Activated CD4-positive, alpha-beta T cell treated with anti-CD3 and anti-CD28 coated beads, Interleukin-2, amount 50 U/mL, for 48 hours (primary cell): ENCODE data around the gene ZNF501.

ENCODE experiments used
- DNase-seq, 2 experiments: peaks; one replicate each; pipeline ENCODE4 v3.0.0-alpha.2; 2020

Gene ZNF501

DNA sequence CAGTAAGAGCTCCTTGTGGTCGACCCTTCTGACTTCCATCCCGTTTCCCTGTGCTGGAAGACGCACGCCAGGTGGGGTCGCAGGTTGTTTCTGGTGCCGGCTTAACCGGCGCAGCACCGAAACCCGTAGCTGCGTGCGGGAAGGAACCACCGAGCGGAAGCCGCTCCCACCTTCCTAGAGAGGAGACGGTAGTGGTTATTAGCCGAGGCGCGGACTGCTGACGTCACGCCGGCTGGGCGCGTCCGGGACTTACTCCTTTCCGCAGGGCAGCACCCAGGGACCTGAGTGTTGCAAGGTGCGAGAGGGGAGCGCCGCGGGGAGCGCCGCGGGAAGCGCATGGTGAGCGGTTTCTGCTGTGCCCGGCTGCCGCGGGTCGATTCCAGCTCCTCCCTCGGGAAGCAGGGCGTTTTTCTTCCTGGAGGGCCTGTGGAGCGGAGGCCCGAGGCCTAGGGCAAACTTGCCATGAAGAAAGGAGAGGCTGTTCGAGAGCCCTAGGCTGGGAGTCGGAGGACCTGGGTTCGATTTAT, at the start of gene ZNF501:
TSS of gene ZNF501 (plus strand) at position 252 of the 527 bp plus-strand sequence. CDS start 4,787 bp downstream, outside the sequence.
- peak; percentile 84 to 88 for DNase-seq

DNA sequence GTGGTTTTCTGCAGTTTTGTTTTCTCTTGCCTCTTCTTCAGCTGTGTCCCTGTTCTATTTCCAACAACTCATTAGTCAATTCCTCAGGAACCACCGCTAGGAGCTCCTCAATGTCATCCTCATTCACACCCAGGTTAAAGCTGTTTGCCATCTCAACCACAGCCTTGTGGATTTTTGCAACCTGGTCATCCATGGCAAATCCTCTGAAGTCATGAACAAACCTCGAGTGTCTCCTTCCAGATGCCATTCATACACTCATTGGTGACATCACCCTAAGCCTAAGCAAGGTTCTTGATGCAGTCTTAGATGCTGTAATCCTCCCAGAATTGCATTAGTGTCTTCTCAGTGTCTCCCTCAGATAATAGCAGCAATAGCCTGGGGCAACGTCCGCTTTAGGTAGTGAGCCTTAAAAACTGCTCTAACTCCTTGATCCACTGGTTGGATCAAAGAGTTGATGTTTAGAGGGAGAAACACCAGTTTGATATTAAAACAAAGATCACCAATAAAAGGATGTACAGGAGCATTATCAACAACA, 48.4 kb upstream of the ZNF501 start:
- DNase-seq, result no peak

DNA sequence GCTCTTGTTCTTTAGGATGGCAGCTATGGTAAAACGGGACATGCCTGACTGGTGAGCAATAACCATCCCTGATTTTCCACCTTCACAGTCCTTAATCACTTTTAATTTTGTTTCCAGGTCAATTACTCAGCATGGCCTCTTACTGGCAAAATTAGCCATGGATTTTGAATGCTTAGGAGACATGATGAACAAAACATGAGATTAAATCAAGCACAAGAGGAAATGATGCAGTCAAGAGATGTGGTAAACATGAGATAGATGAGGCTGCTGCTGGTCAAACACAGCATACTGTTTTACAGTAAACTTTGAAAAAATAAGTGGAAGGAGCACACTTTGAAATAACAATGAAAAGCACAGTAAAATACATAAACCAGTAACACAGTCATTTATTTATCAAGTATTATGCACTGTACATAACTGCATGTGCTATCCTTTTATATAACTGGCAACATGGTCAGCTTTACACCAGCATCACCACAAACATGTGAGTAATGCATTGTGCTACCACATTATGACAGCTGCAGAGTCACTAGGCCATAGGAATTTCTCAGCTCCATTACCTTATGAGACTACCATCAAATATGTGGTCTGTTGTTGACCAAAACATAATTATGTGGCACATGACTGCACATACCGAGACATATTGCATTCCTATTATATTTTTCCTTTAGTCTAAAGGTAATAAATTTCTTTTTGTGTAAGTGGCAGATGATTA, 47.1 kb upstream of the ZNF501 start:
- DNase-seq, result no peak

- DNase-seq, result peak; percentile 31 to 48
These were observed 44.2 kb upstream of the ZNF501 start for GRCh38 chr3:44685128-44685800.

DNA sequence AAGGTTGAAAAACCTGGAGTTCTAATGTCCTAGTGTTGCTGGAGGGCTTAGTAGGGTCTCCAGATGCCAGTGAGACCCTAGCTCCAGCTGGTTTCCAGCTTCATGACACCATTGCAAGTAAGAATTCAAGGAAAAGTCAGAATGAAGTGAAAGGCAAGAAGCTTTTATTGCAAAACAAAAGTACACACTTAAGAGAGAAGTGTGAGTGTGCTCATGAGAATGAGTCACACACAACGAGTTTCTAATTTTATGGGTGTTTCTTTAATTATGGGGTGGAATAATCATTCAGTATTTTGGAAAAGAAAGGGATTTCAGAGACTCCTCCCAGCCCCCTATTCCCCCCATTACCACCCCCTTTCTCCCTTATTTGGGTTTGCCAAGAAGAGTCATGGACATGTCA, 41.5 kb upstream of the ZNF501 start:
- no peak for DNase-seq

DNA sequence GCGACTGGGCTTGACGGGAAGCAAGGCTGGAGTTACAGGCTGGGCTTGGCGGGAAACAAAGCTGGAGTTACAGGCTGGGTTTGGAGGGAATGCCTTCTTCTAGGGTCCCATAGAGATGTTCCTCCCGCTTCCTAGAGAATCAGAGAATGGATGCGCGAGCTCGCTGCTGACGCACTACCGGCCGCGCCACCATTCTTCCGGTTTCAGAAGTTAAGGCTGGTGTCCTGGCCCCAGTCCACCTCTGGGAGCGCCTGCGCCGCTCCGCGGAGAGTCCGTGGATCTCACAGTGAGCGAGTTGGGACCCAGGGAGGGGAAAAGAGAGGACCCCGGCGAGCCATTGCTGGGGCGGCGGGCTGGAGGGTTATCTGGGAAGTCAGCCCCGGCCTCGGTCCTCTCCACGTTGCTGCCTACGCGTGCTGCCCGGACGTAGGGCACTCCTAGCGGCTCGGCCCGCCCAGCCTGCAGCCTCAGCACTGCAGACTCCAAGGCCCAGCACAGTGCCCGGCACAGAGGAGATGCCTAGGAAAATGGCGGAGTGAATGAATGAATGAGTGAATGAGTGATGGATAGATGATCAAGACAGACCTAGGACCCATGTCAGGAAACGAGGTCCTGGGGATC, 16.9 kb upstream of the ZNF501 start, which contains the start of gene ZNF502:
TSS of gene ZNF502 (plus strand) at position 206 of the 621 bp plus-strand sequence. CDS start 7,602 bp downstream, outside the sequence.
- DNase-seq, result peak; percentile 50 to 58

- no peak for DNase-seq
These were observed 8.0 kb upstream of the ZNF501 start for GRCh38 chr3:44721231-44722102.

DNA sequence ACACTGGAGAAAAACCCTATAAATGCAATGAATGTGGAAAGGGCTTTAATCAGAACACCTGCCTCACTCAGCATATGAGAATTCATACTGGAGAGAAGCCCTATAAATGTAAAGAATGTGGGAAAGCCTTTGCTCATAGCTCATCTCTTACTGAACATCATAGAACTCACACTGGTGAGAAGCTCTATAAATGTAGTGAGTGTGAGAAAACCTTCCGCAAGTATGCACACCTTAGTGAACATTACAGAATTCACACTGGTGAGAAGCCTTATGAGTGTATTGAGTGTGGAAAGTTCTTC, 7.4 kb upstream of the ZNF501 start:
- DNase-seq, result no peak

DNA sequence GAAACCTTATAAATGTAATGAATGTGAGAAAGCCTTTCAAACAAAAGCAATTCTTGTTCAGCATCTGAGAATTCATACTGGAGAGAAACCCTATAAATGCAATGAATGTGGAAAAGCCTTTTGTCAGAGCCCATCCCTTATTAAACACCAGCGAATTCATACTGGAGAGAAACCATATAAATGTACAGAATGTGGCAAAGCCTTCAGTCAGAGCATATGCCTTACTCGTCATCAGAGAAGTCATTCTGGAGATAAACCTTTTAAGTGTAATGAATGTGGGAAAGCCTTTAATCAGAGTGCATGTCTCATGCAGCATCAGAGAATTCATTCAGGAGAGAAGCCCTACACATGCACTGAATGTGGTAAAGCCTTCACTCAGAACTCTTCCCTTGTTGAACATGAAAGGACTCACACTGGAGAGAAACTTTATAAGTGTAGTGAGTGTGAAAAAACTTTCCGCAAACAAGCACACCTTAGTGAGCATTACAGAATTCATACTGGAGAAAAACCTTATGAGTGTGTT, 5.3 kb downstream of the ZNF501 start:
- DNase-seq, result no peak

DNA sequence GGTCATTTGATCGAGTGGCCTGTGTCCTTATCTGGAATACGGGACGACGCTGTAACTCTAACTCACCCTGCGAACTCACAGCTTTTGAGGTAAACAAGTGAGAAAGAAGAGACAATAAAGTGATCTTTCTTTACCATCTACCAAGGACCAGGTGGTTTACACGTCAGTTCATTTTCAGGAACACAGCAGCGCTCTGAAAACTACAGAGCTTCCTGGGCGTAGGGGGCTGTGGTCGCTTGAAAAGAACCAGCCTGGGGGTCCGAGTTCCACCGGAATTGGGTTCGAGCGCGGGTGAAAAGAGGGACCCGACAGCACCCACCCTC, 31.6 kb downstream of the ZNF501 start:
- DNase-seq, result no peak

DNA sequence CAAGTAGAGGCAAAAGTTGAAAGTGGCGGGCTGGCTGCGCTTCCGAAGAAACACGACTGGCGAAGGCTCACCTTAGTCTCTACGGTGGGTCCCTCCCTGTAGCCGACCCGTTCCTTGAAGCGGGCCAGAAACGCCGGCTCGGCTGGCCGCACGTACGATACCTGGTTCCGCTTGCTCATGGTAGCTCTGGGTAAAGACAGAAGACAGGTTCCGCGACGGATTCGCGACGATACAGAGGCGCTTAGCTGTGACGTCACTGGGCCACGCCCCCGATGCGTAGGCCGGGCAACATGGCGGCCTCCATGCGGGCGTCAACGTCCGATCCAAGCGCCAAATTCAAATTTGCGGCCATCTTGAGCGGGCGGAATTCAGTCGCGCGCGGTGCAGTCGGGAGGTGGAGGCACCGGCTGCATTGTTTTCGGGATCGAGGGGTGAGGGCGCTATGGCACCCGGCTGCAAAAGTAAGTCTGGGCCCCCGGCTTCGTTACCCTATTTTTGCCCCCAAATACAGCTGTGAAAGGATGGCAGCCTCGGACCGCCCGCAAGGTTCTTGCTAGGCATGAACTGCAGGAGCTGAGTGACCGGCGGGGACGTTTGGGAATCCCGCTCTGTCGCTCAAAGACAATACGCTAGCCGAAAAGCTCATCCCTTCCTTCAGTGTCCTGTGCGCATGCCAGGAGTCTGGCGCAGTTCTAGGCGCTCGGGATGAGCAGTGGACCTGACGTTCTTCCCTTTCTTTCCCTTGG, 32.2 kb downstream of the ZNF501 start, which contains the start of the genes KIAA1143 and KIF15:
TSS of gene KIAA1143 (minus strand) at position 196 of the 746 bp plus-strand sequence. CDS start at position 179, 17 bp downstream.
TSS of gene KIF15 (plus strand) at position 371 of the 746 bp plus-strand sequence. CDS start at position 443, 72 bp downstream.
- peak; percentile 99 for DNase-seq

DNA sequence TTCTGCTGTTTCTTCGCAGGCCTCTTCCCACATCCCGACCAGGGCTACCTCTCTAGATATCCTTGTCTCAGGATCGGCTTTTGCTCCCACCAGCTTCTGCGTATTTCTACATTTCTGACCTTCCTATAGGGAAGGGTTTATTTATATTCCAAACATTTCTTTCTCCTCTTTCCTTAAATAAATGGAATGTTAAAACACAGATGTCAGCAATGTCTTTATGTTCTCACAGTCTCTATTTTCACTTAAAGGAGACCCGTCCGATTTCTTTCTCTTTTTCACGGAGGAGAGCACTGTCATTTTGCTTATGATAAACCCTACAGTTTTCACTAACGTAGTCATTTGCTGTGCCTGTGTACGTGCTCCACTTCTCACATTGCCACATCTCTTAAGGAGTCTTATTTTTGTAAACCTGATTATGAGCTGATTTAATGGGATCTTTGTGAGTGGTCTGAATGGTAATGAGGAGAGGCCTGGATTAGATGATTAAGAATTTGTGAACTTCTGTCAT, 32.8 kb downstream of the ZNF501 start:
- DNase-seq, result no peak

DNA sequence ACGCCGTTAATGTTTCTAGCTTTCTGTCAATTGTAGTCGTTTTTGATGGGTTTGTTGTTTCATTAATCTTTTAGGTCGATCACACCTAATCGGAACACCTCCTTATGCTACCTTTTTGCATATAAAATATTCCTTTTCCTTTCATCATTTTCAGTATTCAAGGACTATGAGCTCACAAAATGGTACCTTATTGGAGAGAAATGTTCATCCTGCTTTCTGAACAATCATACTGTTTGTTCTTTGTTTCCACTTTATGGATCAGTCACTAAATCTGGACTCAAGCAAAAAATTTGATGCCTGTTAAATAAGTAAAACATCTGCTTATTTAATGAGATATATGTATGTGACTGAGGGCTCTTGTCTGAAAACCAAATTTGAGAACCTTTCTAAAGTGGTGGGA, 33.3 kb downstream of the ZNF501 start:
- DNase-seq, result no peak

DNA sequence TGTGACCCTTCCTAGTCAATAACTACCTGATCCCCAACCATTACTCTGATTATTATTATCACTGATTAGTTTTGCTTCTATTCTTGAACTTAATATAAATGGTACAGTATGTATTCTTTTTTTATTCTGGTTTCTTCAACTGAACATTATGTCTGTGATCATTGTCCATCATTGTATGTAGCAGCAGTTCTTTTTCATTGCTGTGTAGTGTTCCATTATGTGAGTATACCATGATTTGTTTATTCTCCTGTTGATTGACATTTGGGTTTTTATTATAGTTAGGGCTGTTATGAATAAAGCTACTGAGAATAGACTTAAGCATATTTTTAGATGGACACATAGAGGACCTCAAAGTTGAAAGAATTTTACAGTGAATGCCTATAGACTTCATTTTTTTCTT, 34.8 kb downstream of the ZNF501 start:
- DNase-seq, result no peak

DNA sequence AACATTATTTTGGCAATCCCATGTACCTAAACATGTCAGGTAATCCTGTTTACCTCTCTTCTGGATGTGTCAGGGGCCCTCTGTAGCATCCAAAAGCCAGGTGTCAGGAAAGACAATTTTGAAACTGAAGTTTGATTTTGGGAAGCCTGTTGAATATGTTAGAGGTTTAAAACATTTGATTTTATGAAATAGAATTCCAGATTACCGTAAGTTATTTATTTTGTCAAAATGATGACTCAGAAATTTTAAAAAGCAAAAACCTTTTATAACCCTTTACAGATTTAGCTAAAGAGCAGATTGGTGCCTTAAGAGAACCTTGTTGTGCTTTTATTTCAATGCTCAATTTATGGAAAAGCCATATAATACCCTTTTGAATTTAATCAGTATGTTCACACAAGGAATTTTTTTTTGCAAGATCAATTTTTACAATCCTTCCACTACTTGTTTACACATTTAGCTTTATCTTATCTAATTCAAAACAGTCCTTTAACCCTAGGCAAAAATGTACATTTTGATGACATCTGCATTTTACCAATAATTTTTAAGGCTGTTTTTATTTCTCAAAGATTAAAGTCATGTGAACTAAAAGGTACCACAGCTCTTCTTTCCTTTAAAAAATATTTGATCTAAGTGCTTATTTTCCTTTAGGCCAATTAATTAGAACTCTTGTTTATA, 42.1 kb downstream of the ZNF501 start:
- DNase-seq, result no peak

DNA sequence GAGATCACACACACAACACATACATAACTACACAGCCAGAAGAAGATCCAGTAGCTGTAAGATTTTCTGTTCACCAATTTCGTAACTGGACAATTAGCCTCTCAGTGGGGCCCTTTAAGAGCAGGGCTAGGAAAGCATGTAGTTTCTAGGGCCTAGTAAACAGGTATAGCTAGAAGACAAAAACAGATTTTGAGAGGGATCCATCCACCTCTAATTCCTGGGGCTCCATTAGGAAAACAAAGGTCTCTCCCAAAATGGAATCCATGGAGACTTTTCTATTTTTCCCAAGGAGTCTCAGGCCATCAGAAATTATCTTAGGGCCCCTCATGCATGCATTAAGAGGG, 42.6 kb downstream of the ZNF501 start:
- no peak for DNase-seq

GRCh38 chr3:44782891-44783290, 53.5 kb downstream of the ZNF501 start:
- no peak for DNase-seq
